ENCODE results near the gene DAB2IP. TPM values are rescaled to one million over a fixed set of nuclear protein-coding genes. Genes with fewer than 3 reads are reported as not detected.
A peak's percentile ranks its signal among the peaks of the same experiment; 100 is the strongest.
"Not testable (repeated sequence)": the region's sequence is repeated elsewhere in the genome, so short reads cannot be mapped to it uniquely, and the experiment has no call there.

DAB2IP gene
- total and polyA plus RNA-seq, 9 donors, result 26.3 to 49.0 (median 39.3) TPM

- Histone ChIP-seq H3K36me3 (ENCODE audit: control insufficient read depth, insufficient read depth, low read length) (no peaks in the 10 kb centered on the region), H3K27me3 (ENCODE audit: control insufficient read depth, insufficient read depth, low read length) (no peaks in the 10 kb centered on the region), H3K27ac (ENCODE audit: low read length) (peak overlapping the region; percentile 77), H3K4me3 (ENCODE audit: low read length) (no peak overlapping the region), H3K9me3 (replicated peaks; ENCODE audit: control insufficient read depth, low read depth, low read length) (no peaks in the 10 kb centered on the region), H3K4me1 (ENCODE audit: control insufficient read depth, insufficient read depth, low read length) (peaks cover 45% of the 10 kb centered on the region)
- DNase-seq, result peak; percentile 42
- WGBS (ENCODE audit: insufficient coverage), result 0% methylated on average over 1 of the region's 9 CpGs
Measured at GRCh38 chr9:121612511-121612998, 38.9 kb upstream of the DAB2IP start.

- 50% methylated on average over 1 of the region's 11 CpGs for WGBS (ENCODE audit: insufficient coverage)
- Histone ChIP-seq H3K36me3 (ENCODE audit: control insufficient read depth, insufficient read depth, low read length) (no peaks in the 10 kb centered on the region), H3K27me3 (ENCODE audit: control insufficient read depth, insufficient read depth, low read length) (no peaks in the 10 kb centered on the region), H3K4me1 (ENCODE audit: control insufficient read depth, insufficient read depth, low read length) (peaks cover 39% of the 10 kb centered on the region), H3K27ac (ENCODE audit: low read length) (peak overlapping the region; percentile 77), H3K9me3 (replicated peaks; ENCODE audit: control insufficient read depth, low read depth, low read length) (no peaks in the 10 kb centered on the region), H3K4me3 (ENCODE audit: low read length) (no peak overlapping the region)
- DNase-seq, result peak; percentile 28
Measured at GRCh38 chr9:121613009-121613752, 38.3 kb upstream of the DAB2IP start.

GRCh38 chr9:121616123-121616755 is 35.2 kb upstream of the DAB2IP start:
- 77% methylated on average over 8 of the region's 14 CpGs for WGBS (ENCODE audit: insufficient coverage)
- Histone ChIP-seq H3K27ac (ENCODE audit: low read length) (no peak overlapping the region), H3K4me1 (ENCODE audit: control insufficient read depth, insufficient read depth, low read length) (peaks cover 29% of the 10 kb centered on the region), H3K36me3 (ENCODE audit: control insufficient read depth, insufficient read depth, low read length) (no peaks in the 10 kb centered on the region), H3K4me3 (ENCODE audit: low read length) (no peak overlapping the region), H3K27me3 (ENCODE audit: control insufficient read depth, insufficient read depth, low read length) (no peaks in the 10 kb centered on the region), H3K9me3 (replicated peaks; ENCODE audit: control insufficient read depth, low read depth, low read length) (no peaks in the 10 kb centered on the region)
- no peak for DNase-seq

DNA sequence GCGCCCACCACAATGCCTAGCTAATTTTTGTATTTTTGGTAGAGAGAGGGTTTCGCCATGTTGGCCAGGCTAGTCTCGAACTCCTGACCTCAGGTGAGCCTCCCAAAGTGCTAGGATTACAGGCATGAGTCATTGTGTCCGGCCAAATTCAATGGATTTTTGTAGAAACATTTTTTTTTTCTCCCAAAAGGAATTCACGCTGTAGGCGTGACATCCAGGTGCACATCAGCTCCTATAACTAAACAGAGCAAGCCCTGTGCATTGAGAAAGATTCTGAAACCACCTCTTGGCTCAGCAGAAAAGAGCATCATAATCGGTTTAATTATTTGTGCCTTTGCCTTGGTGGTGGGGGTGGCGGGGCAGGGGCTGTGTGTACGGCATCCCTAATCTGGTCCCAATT is 32.9 kb upstream of the DAB2IP start:
- no peaks in the 10 kb centered on the region for H3K36me3 ChIP-seq (ENCODE audit: control insufficient read depth, insufficient read depth, low read length)
- H3K4me1 ChIP-seq (ENCODE audit: control insufficient read depth, insufficient read depth, low read length), result peaks cover 25% of the 10 kb centered on the region
- H3K27ac ChIP-seq (ENCODE audit: low read length), result no peak overlapping the region
- no peaks in the 10 kb centered on the region for H3K9me3 ChIP-seq (replicated peaks; ENCODE audit: control insufficient read depth, low read depth, low read length)
- H3K27me3 ChIP-seq (ENCODE audit: control insufficient read depth, insufficient read depth, low read length), result no peaks in the 10 kb centered on the region
- DNase-seq, result no peak
- H3K4me3 ChIP-seq (ENCODE audit: low read length), result no peak overlapping the region
- 88% methylated on average over 7 of the region's 9 CpGs for WGBS (ENCODE audit: insufficient coverage)

DNA sequence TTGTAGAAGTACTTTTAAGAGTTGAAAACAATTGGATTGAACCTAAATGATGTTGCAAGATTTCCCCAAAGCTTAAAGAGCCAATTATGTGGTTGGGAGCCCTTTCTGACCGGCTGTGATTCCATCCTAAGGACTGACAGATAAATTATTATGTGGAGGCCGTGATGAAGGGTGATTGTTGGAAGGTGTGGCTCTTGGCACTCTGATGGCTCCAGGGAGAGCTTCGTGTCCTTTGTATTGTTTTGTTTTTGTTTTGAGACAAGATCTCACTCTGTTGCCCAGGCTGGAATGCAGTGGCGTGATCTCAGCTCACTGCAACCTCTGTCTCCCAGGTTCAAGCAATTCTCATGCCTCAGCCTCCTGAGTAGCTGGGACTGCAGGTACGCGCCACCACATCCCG is 32.5 kb upstream of the DAB2IP start:
- not testable (repeated sequence) for H3K27ac ChIP-seq (ENCODE audit: low read length); H3K9me3 ChIP-seq (replicated peaks; ENCODE audit: control insufficient read depth, low read depth, low read length); H3K27me3 ChIP-seq (ENCODE audit: control insufficient read depth, insufficient read depth, low read length); H3K36me3 ChIP-seq (ENCODE audit: control insufficient read depth, insufficient read depth, low read length); H3K4me3 ChIP-seq (ENCODE audit: low read length); DNase-seq
- H3K4me1 ChIP-seq (ENCODE audit: control insufficient read depth, insufficient read depth, low read length), result peaks cover 24% of the 10 kb centered on the region
- 57% methylated on average over 3 of the region's 7 CpGs for WGBS (ENCODE audit: insufficient coverage)

DNA sequence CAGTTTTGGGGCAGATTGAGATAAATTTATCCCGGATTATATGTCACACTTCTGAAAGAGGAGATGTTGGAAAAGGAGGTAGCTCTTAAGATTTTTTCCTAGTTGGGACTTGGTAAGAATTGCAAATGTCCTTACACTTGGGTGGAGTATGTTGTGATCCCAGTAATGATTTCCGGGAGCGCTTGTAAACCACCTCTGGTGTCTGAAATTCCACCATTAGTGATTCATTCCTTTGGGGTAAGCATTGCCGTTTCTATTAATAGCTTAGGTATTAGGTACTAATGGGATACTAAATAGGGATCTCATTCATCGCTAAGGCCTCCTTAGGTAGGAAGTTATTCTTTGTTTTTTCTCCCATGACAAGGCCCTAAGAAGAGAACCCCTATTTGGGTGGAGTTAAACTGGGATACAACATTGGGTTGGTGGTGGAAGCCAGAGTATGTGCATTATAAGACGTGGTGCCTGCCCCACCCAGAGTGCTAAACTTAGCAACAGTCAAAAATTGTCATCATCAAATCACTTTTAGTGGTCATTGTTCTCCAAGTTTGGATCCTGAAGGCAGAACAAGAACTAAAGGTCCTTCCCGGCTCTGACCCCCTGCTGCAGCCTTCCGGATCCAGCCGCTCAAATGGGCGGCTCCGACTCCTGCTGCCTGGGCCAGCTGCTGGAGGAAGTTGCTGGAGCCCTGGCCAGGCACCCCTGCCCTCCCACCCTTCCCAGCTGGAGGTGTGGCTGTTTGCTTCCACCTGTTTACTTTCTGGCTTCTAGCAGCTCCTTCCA is 31.7 kb upstream of the DAB2IP start:
- WGBS (ENCODE audit: insufficient coverage), result 65% methylated on average over 7 of the region's 11 CpGs
- Histone ChIP-seq H3K27ac (ENCODE audit: low read length) (peak overlapping the region; percentile 67), H3K4me1 (ENCODE audit: control insufficient read depth, insufficient read depth, low read length) (peaks cover 25% of the 10 kb centered on the region), H3K4me3 (ENCODE audit: low read length) (no peak overlapping the region), H3K36me3 (ENCODE audit: control insufficient read depth, insufficient read depth, low read length) (no peaks in the 10 kb centered on the region), H3K9me3 (replicated peaks; ENCODE audit: control insufficient read depth, low read depth, low read length) (no peaks in the 10 kb centered on the region), H3K27me3 (ENCODE audit: control insufficient read depth, insufficient read depth, low read length) (no peaks in the 10 kb centered on the region)
- DNase-seq, result no peak

- Histone ChIP-seq H3K27me3 (ENCODE audit: control insufficient read depth, insufficient read depth, low read length) (no peaks in the 10 kb centered on the region), H3K27ac (ENCODE audit: low read length) (peak overlapping the region; percentile 35), H3K4me1 (ENCODE audit: control insufficient read depth, insufficient read depth, low read length) (peaks cover 30% of the 10 kb centered on the region), H3K4me3 (ENCODE audit: low read length) (no peak overlapping the region), H3K9me3 (replicated peaks; ENCODE audit: control insufficient read depth, low read depth, low read length) (no peaks in the 10 kb centered on the region), H3K36me3 (ENCODE audit: control insufficient read depth, insufficient read depth, low read length) (no peaks in the 10 kb centered on the region)
- no peak for DNase-seq
- 90% methylated on average over 2 of the region's 3 CpGs for WGBS (ENCODE audit: insufficient coverage)
Measured at GRCh38 chr9:121620325-121620673, 31.1 kb upstream of the DAB2IP start.

- Histone ChIP-seq H3K9me3 (replicated peaks; ENCODE audit: control insufficient read depth, low read depth, low read length) (no peaks in the 10 kb centered on the region), H3K27me3 (ENCODE audit: control insufficient read depth, insufficient read depth, low read length) (no peaks in the 10 kb centered on the region), H3K27ac (ENCODE audit: low read length) (peak overlapping the region; percentile 42), H3K36me3 (ENCODE audit: control insufficient read depth, insufficient read depth, low read length) (no peaks in the 10 kb centered on the region), H3K4me1 (ENCODE audit: control insufficient read depth, insufficient read depth, low read length) (peaks cover 33% of the 10 kb centered on the region), H3K4me3 (ENCODE audit: low read length) (no peak overlapping the region)
- DNase-seq, result no peak
- 44% methylated on average over 3 of the region's 3 CpGs for WGBS (ENCODE audit: insufficient coverage)
Measured at GRCh38 chr9:121620777-121621449, 30.5 kb upstream of the DAB2IP start.

DNA sequence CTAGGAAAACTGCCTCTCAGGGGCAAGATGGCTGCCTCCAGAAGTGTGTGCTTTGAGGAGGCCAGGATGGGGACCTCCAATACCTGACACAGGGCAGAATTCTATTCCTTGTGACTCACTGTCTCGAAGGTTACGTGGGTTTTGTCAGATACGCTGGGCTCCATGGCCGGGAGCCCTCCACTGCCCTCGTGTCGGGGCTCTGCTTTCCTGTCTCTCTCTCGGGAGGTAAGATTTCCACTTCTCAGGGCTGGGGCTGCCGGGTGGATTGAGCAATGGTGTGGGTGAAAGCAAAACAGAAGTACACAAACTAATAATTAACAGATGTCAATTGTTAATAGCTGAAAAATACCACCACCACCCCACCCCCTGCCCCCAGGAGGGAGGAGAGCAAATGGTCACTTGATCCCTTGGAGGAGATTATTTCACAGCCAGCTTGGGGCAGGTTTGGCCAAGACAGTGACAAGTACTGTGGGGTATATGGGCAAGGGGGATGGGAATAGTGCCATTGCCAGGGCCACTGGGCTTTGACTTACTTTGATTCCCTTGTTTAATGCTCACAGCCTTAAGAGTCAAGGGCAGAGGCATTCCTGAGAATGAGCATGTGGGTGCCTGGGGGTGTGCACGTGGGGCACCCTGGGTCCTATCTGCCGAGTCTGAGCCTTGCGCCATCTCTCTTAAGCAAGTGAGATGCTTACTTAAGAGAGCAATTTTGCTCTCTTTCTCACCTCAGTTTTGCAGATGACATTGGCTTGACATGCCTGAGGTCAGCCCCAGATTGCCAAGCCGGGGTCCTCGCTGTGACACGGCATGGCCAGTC is 28.8 kb upstream of the DAB2IP start:
- H3K9me3 ChIP-seq (replicated peaks; ENCODE audit: control insufficient read depth, low read depth, low read length), result no peaks in the 10 kb centered on the region
- no peaks in the 10 kb centered on the region for H3K36me3 ChIP-seq (ENCODE audit: control insufficient read depth, insufficient read depth, low read length)
- 76% methylated on average over 9 of the region's 14 CpGs for WGBS (ENCODE audit: insufficient coverage)
- H3K4me1 ChIP-seq (ENCODE audit: control insufficient read depth, insufficient read depth, low read length), result peaks cover 30% of the 10 kb centered on the region
- no peak overlapping the region for H3K27ac ChIP-seq (ENCODE audit: low read length)
- no peak for DNase-seq
- H3K4me3 ChIP-seq (ENCODE audit: low read length), result no peak overlapping the region
- H3K27me3 ChIP-seq (ENCODE audit: control insufficient read depth, insufficient read depth, low read length), result no peaks in the 10 kb centered on the region

All from muscle of leg (tissue), 11 donors.